Body of pancreas (tissue), 4 donors: ENCODE data around the gene GRID1. TPM values are rescaled to one million over a fixed set of nuclear protein-coding genes. Genes with fewer than 3 reads are reported as not detected.

Experiments used
- ATAC-seq: fragments of 150-250 bp; one replicate; pipeline ENCODE4 v1.9.1; 2016
- DNase-seq, 4 donors: peaks; one replicate each; pipeline ENCODE4 v3.0.0-alpha.2; 2019
- H3K27ac ChIP-seq, 4 donors: fragments of 200-600 bp; sonication (generic); 1 replicate in 3 of 4; 2 replicates in 1 of 4; pipeline versions ENCODE4 v1.5.1 to v1.6.1; 2016 to 2019; ENCODE audit warnings: mild to moderate bottlenecking in 1 of 4, mixed read lengths in 1 of 4, moderate library complexity in 1 of 4
- H3K27me3 ChIP-seq, 2 donors: fragments of 200-600 bp; sonication (generic); one replicate each; pipeline ENCODE4 v1.6.0; 2016; ENCODE audit warnings: mild to moderate bottlenecking in 1 of 2
- H3K36me3 ChIP-seq, 2 donors: fragments of 200-600 bp; sonication (generic); replicated peaks in 1 of 2; 2 replicates each; pipeline ENCODE4 v1.5.1; 2016; ENCODE audit warnings: low read depth in 2 of 2; ENCODE audit not compliant: insufficient read depth in 1 of 2
- H3K4me1 ChIP-seq: fragments of 200-600 bp; sonication (generic); one replicate; pipeline ENCODE4 v1.6.0; 2016
- H3K4me3 ChIP-seq, 2 donors: fragments of 200-600 bp; sonication (generic); 1 replicate in 1 of 2; 2 replicates in 1 of 2; pipeline ENCODE4 v1.5.1; 2016 to 2019
- H3K9me3 ChIP-seq, 3 donors: fragments of 200-600 bp; sonication (generic); 1 replicate in 2 of 3; 2 replicates in 1 of 3; pipeline ENCODE4 v1.5.1; 2016
- POLR2A ChIP-seq, 3 donors: fragments of 450-650 bp; IDR thresholded peaks; one replicate each; pipeline ENCODE4 v1.6.1; 2016; ENCODE audit warnings: antibody characterized with exemption in 3 of 3, mild to moderate bottlenecking in 2 of 3
- WGBS, 2 donors: methylation state at CpG; one replicate each; pipeline ENCODE4 v1.1.5; 2017; 5-methylcytosine and 5-hydroxymethylcytosine counted together
- intact Hi-C: fragments of 100-400 bp; cut with DNase I; formaldehyde crosslinking; loops from one replicate; pipeline ENCODE4 v1.15.1; 2023
- total RNA-seq, 2 donors: library from RNA; depleted of rRNA; stranded (reverse); fragments of >200 nt; gene quantifications; one replicate each; pipeline ENCODE4 v1.1.0, GENCODE V29; 2016
- TF ChIP-seq, protein P1 (sequence below), 7 experiments: fragments of 450-650 bp in 4 of 7; fragments of 200-600 bp in 3 of 7; sonication (generic) in 3 of 7; IDR thresholded peaks; one replicate each; pipeline ENCODE4 v1.5.1; 2016 to 2019; ENCODE audit warnings: antibody characterized with exemption in 7 of 7

GRID1 gene
- total RNA-seq, 2 donors from 2014 or later = 1.0 to 1.6 TPM

- TF ChIP-seq POLR2A (IDR thresholded peaks at IDR 0.05) = no peak
- TF ChIP-seq, protein P1, sequence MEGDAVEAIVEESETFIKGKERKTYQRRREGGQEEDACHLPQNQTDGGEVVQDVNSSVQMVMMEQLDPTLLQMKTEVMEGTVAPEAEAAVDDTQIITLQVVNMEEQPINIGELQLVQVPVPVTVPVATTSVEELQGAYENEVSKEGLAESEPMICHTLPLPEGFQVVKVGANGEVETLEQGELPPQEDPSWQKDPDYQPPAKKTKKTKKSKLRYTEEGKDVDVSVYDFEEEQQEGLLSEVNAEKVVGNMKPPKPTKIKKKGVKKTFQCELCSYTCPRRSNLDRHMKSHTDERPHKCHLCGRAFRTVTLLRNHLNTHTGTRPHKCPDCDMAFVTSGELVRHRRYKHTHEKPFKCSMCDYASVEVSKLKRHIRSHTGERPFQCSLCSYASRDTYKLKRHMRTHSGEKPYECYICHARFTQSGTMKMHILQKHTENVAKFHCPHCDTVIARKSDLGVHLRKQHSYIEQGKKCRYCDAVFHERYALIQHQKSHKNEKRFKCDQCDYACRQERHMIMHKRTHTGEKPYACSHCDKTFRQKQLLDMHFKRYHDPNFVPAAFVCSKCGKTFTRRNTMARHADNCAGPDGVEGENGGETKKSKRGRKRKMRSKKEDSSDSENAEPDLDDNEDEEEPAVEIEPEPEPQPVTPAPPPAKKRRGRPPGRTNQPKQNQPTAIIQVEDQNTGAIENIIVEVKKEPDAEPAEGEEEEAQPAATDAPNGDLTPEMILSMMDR (IDR thresholded peaks at IDR 0.05) = no peak
- no peak for ATAC-seq
- WGBS, 2 donors = 66 to 74% methylated on average over 15 of the region's 15 CpGs
- DNase-seq = no peak
- H3K36me3 ChIP-seq = no peaks in the 10 kb centered on the region
- no peaks in the 10 kb centered on the region for H3K27me3 ChIP-seq
- H3K4me1 ChIP-seq = no peaks in the 10 kb centered on the region
- no peak overlapping the region for H3K4me3 ChIP-seq
- H3K27ac ChIP-seq = no peak overlapping the region
- intact Hi-C loops = no loop called here
- no peaks in the 10 kb centered on the region for H3K9me3 ChIP-seq
Measured at GRCh38 chr10:86197166-86197790, 169.3 kb downstream of the GRID1 start.

GRCh38 chr10:86195521-86196157 is 171.0 kb downstream of the GRID1 start:
- no peak for TF ChIP-seq POLR2A (IDR thresholded peaks at IDR 0.05)
- TF ChIP-seq, protein P1 (IDR thresholded peaks at IDR 0.05) = no peak
- no peak overlapping the region for H3K4me3 ChIP-seq
- DNase-seq = no peak
- H3K9me3 ChIP-seq = no peaks in the 10 kb centered on the region
- intact Hi-C loops = no loop called here
- no peaks in the 10 kb centered on the region for H3K27me3 ChIP-seq
- no peaks in the 10 kb centered on the region for H3K4me1 ChIP-seq
- no peak overlapping the region for H3K27ac ChIP-seq
- H3K36me3 ChIP-seq = no peaks in the 10 kb centered on the region
- ATAC-seq = no peak
- 68 to 72% methylated on average over 14 of the region's 14 CpGs for WGBS, 2 donors

DNA sequence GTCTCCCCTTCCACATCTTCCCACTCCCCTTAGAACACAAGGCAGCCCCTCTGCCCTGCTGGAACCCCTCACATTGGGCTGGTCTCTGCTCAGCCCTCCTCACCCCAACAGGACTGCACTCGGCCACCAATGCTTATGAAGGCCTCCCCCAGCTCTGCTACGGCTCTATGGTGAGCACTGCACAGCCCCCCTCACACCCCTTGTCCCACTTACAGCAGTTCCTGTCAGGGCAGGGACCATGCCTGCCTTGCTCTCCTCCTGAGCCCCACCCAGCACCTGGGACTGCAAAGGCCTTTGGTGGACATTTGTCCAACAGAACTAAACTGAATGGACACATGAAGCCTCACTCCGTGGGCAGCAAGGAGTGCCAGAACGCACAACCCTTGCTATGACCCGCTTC is 171.9 kb downstream of the GRID1 start:
- Histone ChIP-seq H3K27ac (no peak overlapping the region), H3K4me1 (no peaks in the 10 kb centered on the region), H3K27me3 (no peaks in the 10 kb centered on the region), H3K9me3 (no peaks in the 10 kb centered on the region), H3K36me3 (no peaks in the 10 kb centered on the region), H3K4me3 (no peak overlapping the region)
- WGBS, 2 donors = 77 to 88% methylated on average over 4 to 5 of the region's 5 CpGs
- intact Hi-C loops = no loop called here
- no peak for TF ChIP-seq POLR2A (IDR thresholded peaks at IDR 0.05)
- ATAC-seq (no peak), DNase-seq (no peak)

DNA sequence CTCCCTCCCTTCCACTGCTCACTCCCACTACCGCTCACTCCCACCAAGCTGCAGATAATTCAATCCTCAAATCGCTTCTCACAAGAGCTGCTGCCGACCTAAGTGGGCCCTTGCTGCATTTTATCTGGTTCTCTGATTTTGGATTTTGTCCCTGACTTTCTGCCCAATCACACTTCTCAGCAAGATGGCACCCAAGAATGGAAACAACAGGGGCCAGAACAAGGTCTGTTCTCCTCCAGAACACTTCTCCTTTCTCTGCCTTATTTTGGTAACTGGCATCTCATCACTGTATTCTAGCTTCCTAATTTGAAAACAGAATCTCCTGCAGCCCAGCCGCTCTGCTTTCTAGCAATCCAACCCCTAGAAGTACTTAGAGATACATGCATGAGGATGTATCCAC is 172.8 kb downstream of the GRID1 start:
- H3K27ac ChIP-seq = no peak overlapping the region
- no peaks in the 10 kb centered on the region for H3K27me3 ChIP-seq
- H3K9me3 ChIP-seq = no peaks in the 10 kb centered on the region
- no peak for TF ChIP-seq POLR2A (IDR thresholded peaks at IDR 0.05)
- DNase-seq = no peak
- intact Hi-C loops = no loop called here
- H3K4me3 ChIP-seq = no peak overlapping the region
- 66 to 72% methylated on average over 4 of the region's 4 CpGs for WGBS, 2 donors
- ATAC-seq = no peak
- H3K4me1 ChIP-seq = no peaks in the 10 kb centered on the region
- no peaks in the 10 kb centered on the region for H3K36me3 ChIP-seq

DNA sequence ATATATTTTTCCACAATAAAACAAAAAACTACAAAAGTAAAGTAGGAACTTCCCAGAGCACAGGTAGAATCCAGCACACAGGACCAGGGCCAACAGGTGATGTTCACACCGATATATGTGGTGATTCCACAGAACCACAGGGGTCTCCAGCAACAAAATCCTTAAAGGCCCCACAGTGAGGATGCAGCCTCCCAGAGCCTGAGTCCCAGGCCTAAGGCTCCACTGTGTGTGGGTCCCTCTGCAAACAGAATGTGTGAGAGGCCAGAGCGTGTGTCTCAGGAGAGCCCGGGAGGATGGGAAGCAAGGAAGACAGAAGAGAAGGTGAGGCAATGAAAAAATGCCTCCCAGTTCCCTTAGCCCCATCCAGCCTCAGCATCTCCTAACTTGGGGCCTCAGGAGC is 173.9 kb downstream of the GRID1 start:
- TF ChIP-seq POLR2A (IDR thresholded peaks at IDR 0.05) = no peak
- TF ChIP-seq, protein P1 (IDR thresholded peaks at IDR 0.05) = no peak
- H3K27me3 ChIP-seq = no peaks in the 10 kb centered on the region
- H3K4me3 ChIP-seq = no peak overlapping the region
- no peaks in the 10 kb centered on the region for H3K9me3 ChIP-seq
- no peaks in the 10 kb centered on the region for H3K4me1 ChIP-seq
- intact Hi-C loops = no loop called here
- H3K27ac ChIP-seq = no peak overlapping the region
- DNase-seq (no peak), ATAC-seq (no peak)
- WGBS, 2 donors = 87 to 90% methylated on average over 3 of the region's 3 CpGs
- H3K36me3 ChIP-seq = no peaks in the 10 kb centered on the region

DNA sequence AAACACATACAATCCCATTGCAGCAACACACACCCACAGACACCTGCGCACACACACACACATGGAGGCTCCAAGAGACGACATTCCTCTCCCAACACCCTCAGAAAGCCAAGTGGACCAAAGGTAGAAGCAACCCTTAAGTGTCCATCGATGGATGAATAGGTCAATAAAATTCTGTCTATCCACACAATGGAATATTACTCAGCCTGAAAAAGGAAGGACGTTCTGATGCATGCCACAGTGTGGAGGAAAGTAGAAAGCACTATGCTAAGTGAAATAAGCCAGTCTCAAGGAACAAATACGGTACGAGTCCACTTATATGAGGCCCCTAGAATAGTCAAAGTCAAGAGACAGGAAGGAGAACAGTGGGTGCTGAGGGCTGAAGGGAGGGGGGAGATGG is 174.4 kb downstream of the GRID1 start:
- Histone ChIP-seq H3K4me1 (no peaks in the 10 kb centered on the region), H3K9me3 (no peaks in the 10 kb centered on the region), H3K4me3 (no peak overlapping the region), H3K27ac (no peak overlapping the region), H3K27me3 (no peaks in the 10 kb centered on the region), H3K36me3 (no peaks in the 10 kb centered on the region)
- no peak for ATAC-seq
- intact Hi-C loops = no loop called here
- TF ChIP-seq, protein P1 (IDR thresholded peaks at IDR 0.05) = no peak
- TF ChIP-seq POLR2A (IDR thresholded peaks at IDR 0.05) = no peak
- DNase-seq = no peak
- WGBS, 2 donors = 81 to 88% methylated on average over 6 of the region's 6 CpGs
